Peyer's patch (tissue), 4 donors: Measurements from ENCODE around the gene GALNS.

ENCODE experiments used
- CTCF ChIP-seq, 6 experiments: fragments of 450-650 bp in 4 of 6; fragments of 200-600 bp in 2 of 6; sonication (generic) in 1 of 6; IDR thresholded peaks; one replicate each; pipeline ENCODE4 v1.5.1; 2017 to 2019; ENCODE audit warnings: antibody characterized with exemption in 6 of 6, mild to moderate bottlenecking in 3 of 6, moderate library complexity in 1 of 6
- POLR2A ChIP-seq, 2 donors: fragments of 450-650 bp; IDR thresholded peaks; one replicate each; pipeline ENCODE4 v1.5.1; 2017; ENCODE audit warnings: antibody characterized with exemption in 2 of 2, mild to moderate bottlenecking in 2 of 2, moderate library complexity in 2 of 2

GRCh38 chr16:88842308-88842756, 14.4 kb downstream of the GALNS start:
- no peak for TF ChIP-seq CTCF (IDR thresholded peaks at IDR 0.05)
- TF ChIP-seq POLR2A (IDR thresholded peaks at IDR 0.05) = no peak
